ENCODE results near the gene POU6F1.

The POU6F1 gene

DNA sequence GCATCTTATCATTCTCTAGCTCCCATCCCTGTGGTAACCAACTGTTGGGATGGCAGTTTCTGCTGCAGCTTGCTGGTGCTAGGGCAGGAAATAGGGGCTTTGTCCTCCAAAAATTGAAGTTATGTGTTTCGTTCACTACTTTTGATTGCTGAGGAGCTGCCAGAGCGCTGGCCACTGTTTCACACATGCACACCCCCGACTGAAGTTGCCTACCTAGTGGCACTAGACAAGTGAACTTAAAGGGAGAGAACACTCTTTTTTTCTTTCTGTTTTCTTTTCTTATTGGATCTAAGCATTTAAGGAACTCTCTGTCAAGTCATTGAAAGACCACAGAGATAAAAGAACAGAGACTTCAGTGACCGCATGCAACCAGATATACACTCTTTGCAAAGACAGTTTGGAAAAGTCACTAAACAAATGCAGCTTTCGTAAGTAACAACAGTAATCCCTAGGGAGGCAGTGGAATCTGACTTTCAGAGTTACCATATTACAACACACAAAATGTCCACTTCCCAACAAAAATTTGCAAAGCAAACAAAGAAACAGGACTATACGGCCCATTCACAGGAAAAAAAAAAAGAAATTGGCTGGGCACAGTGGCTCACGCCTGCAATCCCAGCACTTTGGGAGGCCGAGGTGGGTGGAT lies 56.9 kb downstream of the POU6F1 start:
- DNase-seq = no peak

DNA sequence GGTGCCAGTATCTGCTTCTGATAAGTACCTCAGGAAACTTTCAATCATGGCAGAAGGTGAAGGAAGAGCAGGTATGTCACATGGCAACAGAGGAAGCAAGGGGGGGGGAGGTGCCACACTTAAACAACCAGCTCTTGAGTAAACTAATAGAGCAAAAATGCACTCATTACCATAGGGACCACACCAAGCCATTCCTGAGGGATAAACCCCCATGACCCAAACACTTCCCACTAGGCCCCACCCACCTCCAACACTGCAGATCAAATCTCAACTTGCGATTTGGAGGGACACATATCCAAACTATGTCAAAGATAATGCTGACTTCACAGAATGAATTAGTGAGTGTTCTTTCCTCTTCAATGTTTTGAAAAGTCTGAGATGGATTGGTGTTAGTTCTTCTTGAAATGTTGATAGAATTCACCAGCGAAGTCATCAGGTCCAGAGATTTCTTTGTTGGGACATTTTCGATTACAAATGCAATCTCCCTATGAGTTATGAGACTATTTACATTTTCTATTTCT lies 61.6 kb downstream of the POU6F1 start:
- DNase-seq = no peak

DNA sequence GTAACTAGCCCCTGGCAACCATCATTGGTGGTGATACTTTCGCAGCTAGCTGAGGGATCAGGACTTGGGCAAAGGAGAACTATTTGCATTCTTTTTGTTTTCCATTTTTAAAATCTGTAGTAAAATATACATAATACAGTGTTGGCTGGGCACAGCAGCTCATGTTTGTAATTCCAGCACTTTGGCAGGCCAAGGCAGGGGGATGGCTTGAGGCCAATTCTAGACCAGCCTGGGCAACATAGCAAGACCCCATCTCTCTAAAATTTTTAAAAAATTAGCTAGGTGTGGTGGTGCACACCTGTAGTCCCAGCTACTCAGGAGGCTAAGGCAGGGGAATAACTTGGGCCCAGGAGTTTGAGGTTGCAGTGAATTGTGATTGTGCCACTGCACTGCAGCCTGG lies 64.9 kb downstream of the POU6F1 start:
- no peak for DNase-seq

DNA sequence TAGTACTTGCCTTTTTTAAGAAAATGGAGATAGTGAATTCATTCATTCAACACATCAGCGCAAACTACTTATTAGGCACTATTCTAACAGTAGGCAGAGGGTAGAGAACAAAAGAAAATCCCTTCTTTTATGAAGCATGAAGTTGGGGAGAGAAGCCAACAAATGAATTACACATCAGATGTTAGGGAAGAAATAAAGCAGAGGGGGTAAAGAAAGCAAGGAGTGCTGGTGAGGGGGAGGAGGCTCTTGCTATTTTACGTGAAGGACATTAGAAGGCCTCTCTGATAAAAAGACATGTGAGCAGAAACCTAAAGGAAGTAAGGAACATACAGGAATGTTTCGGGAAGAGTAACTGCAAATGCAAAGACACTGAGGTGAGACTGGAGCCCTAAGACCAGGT lies 67.1 kb downstream of the POU6F1 start:
- no peak for DNase-seq

DNA sequence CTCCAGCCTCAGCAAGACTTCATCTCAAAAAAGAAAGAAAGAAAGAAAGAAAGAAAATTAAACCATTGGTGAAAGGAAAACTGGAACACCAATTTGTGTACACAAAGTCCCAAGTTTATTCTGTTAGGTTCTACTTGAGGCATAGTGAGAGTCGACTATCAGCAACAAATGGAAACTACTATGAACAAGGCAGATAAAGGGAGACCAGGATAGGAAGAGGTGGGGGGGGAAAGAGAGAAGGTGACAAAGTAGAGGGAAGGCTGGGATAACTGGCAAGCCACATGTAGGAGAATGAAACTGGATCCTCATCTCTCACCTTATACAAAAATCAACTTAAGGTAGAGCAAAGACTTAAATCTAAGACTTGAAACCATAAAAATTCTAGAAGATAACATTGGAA lies 70.6 kb downstream of the POU6F1 start:
- DNase-seq = no peak

DNA sequence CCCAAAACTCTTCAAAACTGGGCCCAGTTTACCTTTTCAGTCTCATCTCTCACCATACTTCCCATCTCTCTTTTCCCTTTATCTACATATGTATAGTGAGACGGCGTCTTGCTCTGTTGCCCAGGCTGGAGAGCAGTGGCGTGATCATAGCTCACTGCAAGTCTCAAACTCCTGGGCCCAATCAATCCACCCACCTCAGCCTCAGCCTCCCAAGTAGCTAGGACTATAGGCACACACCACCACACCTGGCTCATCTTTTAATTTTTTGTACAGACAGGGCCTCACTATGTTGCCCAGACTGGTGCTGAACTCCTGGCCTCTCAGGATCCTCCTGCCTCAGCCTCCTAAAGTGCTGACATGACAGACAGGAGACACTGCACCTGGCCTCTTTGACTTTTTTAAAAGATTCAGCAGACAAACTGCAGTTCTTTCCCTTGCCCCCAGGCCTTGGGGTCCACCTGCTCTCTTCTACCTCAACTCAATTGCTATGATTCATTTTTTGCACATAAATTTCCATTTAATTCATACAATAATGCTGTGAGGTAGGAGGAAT lies 78.5 kb downstream of the POU6F1 start:
- no peak for DNase-seq

Data from stimulated activated naive CD4-positive, alpha-beta T cell (primary cell).